Measurements from ENCODE around the gene PHKA1. TPM values are rescaled to one million over a fixed set of nuclear protein-coding genes. Genes with fewer than 3 reads are reported as not detected.

The PHKA1 gene
- total RNA-seq, 4 donors from 2014 or later = 1.8 to 4.6 (median 2.4) TPM

DNA sequence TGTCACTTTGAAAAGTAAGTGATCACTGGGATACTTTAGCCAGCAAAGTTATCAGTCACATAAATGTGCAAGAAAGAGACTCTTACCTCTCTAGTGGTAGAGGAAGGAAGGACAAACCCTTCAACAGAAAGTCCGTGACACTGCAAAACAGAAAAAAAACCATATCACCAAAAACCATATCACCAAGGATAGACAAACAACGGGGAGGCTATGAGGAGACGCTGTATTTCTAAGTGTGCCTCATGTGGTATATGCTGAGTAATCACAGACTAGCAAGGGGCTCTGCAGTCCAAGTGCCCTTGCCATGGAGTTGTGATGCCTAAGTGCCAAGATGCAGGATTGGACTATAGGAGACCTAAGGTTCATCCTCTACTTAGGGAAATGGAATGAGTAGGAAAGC lies 129.9 kb downstream of the PHKA1 start:
- Histone ChIP-seq H3K27ac (no peak overlapping the region), H3K36me3 (no peaks in the 10 kb centered on the region), H3K9me3 (no peaks in the 10 kb centered on the region), H3K4me1 (no peaks in the 10 kb centered on the region), H3K27me3 (no peaks in the 10 kb centered on the region), H3K4me3 (no peak overlapping the region)
- in situ Hi-C loops (cut with MboI; ENCODE audit: low pct_ligation_motif_present in 1 of 4, low pct_unique_long_range_greater_than_20kb in 1 of 4, low sequenced_read_pairs in 3 of 4) = no loop called here
- intact Hi-C loops (cut with DNase I; ENCODE audit: low total_unique reads) = no loop called here
- TF ChIP-seq POLR2A (IDR thresholded peaks at IDR 0.05) = no peak
- TF ChIP-seq EP300 (IDR thresholded peaks at IDR 0.05; ENCODE audit: low read depth) = no peak
- TF ChIP-seq POLR2AphosphoS5 (IDR thresholded peaks at IDR 0.05) = no peak
- TF ChIP-seq, protein P1, sequence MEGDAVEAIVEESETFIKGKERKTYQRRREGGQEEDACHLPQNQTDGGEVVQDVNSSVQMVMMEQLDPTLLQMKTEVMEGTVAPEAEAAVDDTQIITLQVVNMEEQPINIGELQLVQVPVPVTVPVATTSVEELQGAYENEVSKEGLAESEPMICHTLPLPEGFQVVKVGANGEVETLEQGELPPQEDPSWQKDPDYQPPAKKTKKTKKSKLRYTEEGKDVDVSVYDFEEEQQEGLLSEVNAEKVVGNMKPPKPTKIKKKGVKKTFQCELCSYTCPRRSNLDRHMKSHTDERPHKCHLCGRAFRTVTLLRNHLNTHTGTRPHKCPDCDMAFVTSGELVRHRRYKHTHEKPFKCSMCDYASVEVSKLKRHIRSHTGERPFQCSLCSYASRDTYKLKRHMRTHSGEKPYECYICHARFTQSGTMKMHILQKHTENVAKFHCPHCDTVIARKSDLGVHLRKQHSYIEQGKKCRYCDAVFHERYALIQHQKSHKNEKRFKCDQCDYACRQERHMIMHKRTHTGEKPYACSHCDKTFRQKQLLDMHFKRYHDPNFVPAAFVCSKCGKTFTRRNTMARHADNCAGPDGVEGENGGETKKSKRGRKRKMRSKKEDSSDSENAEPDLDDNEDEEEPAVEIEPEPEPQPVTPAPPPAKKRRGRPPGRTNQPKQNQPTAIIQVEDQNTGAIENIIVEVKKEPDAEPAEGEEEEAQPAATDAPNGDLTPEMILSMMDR (IDR thresholded peaks at IDR 0.05) = no peak
- WGBS, 2 donors (ENCODE audit: low coverage in 1 of 2) = 86% methylated on average over 3 of the region's 3 CpGs; no CpG with 5 or more reads in 1 of the 2 donors
- DNase-seq = no peak

GRCh38 chrX:72576141-72576894 lies 137.8 kb downstream of the PHKA1 start:
- TF ChIP-seq POLR2AphosphoS5 (IDR thresholded peaks at IDR 0.05) (no peak), POLR2A (IDR thresholded peaks at IDR 0.05) (no peak), EP300 (IDR thresholded peaks at IDR 0.05; ENCODE audit: low read depth) (no peak)
- TF ChIP-seq, protein P1 (IDR thresholded peaks at IDR 0.05) = no peak
- H3K4me1 ChIP-seq = peaks cover 0 to 5% (median 0%) of the 10 kb centered on the region in 4 donors
- H3K27ac ChIP-seq = no peak overlapping the region
- in situ Hi-C loops (cut with MboI; ENCODE audit: low pct_ligation_motif_present in 1 of 4, low pct_unique_long_range_greater_than_20kb in 1 of 4, low sequenced_read_pairs in 3 of 4) = no loop called here
- H3K36me3 ChIP-seq = no peaks in the 10 kb centered on the region
- intact Hi-C loops (cut with DNase I; ENCODE audit: low total_unique reads) = no loop called here
- WGBS, 2 donors (ENCODE audit: low coverage in 1 of 2) = 76 to 100% methylated on average over 1 to 7 of the region's 7 CpGs
- no peaks in the 10 kb centered on the region for H3K27me3 ChIP-seq
- H3K4me3 ChIP-seq = no peak overlapping the region
- no peaks in the 10 kb centered on the region for H3K9me3 ChIP-seq
- DNase-seq = no peak

- WGBS, 2 donors (ENCODE audit: low coverage in 1 of 2) = 0 to 20% methylated on average over 1 to 7 of the region's 7 CpGs
- intact Hi-C loops (cut with DNase I; ENCODE audit: low total_unique reads) = no loop called here
- peak overlapping the region in 3 of 4 donors; percentile 47 to 61 (median 55) for H3K4me3 ChIP-seq
Measured at GRCh38 chrX:72573158-72573511, 141.0 kb downstream of the PHKA1 start.

More at GRCh38 chrX:72573158-72573511, 141.0 kb downstream of the PHKA1 start:
- no peaks in the 10 kb centered on the region for H3K36me3 ChIP-seq
- no peaks in the 10 kb centered on the region for H3K9me3 ChIP-seq
- in situ Hi-C loops (cut with MboI; ENCODE audit: low pct_ligation_motif_present in 1 of 4, low pct_unique_long_range_greater_than_20kb in 1 of 4, low sequenced_read_pairs in 3 of 4) = no loop called here
- H3K27me3 ChIP-seq = no peaks in the 10 kb centered on the region
- H3K4me1 ChIP-seq = peaks cover 0 to 5% (median 0%) of the 10 kb centered on the region in 4 donors
- TF ChIP-seq, protein P1 (IDR thresholded peaks at IDR 0.05) = no peak
- TF ChIP-seq EP300 (IDR thresholded peaks at IDR 0.05; ENCODE audit: low read depth) (no peak), POLR2AphosphoS5 (IDR thresholded peaks at IDR 0.05) (no peak), POLR2A (IDR thresholded peaks at IDR 0.05) (no peak)
- no peak for DNase-seq
- H3K27ac ChIP-seq = peak overlapping the region in 2 of 4 donors; percentile 73 to 79
